Measurements from ENCODE around the gene NHERF1.

DNA sequence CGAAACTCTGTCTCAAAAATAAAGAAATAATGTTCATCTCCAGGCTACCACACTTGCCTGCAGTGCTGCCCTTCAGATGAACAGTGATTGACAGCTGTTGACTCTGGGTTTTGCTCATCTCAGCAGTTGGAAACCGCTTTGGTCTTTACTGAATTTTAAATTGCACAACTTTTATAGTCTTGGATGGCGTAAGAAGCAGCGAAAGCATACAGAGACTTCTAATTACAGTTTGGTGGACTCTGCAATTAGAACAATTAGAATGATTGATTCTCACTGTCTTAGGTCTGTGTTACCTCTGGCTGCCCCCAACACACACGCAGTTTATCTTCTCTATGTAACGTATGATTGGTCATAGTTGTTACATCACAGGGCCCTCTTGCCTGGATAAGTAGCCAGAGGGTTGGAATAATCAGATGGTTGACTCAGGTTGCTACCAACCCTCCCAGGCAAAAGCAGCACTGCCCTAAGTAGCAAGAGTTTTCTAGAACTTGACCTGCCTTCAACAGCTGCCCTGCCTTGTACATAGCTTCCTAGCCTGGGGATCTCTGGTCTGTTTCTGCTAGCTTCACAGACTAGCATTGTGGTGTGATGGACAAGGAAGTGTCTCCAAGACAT lies 29.6 kb downstream of the NHERF1 start:
- TF ChIP-seq CSDC2 (CRISPR knock-in tag; IDR thresholded peaks at IDR 0.05): no peak
- TF ChIP-seq TOX (CRISPR knock-in tag; IDR thresholded peaks at IDR 0.05; ENCODE audit: borderline replicate concordance): no peak
- TF ChIP-seq GLIS3 (CRISPR knock-in tag; IDR thresholded peaks at IDR 0.05): no peak
- TF ChIP-seq RARB (CRISPR knock-in tag; IDR thresholded peaks at IDR 0.05): no peak
- no peak for TF ChIP-seq PATZ1 (CRISPR knock-in tag; IDR thresholded peaks at IDR 0.05; ENCODE audit: borderline replicate concordance)
- no peak for TF ChIP-seq ESRRG (CRISPR knock-in tag; IDR thresholded peaks at IDR 0.05)
- no peak for TF ChIP-seq BACH2 (CRISPR knock-in tag; IDR thresholded peaks at IDR 0.05; ENCODE audit: borderline replicate concordance)
- TF ChIP-seq ZNF565 (CRISPR knock-in tag; conservative IDR thresholded peaks at IDR 0.05; ENCODE audit: low read depth): no peak
- no peak for TF ChIP-seq TCF4 (CRISPR knock-in tag; IDR thresholded peaks at IDR 0.05; ENCODE audit: borderline replicate concordance)
- no peak for TF ChIP-seq CREB5 (CRISPR knock-in tag; IDR thresholded peaks at IDR 0.05; ENCODE audit: low read depth)
- TF ChIP-seq ZFP30 (CRISPR knock-in tag; IDR thresholded peaks at IDR 0.05): no peak
- TF ChIP-seq PPARA (CRISPR knock-in tag; IDR thresholded peaks at IDR 0.05; ENCODE audit: borderline replicate concordance): no peak

Data from SK-N-SH treated with all-trans-retinoic acid at 6 μM for 48 hours (cell line).